Stimulated activated CD4-positive, alpha-beta T cell treated with anti-CD3 and anti-CD28 coated beads, Interleukin-2, amount 100 ng/mL, for 48 hours (primary cell): ENCODE data around the gene TMEM256.
"Not testable (repeated sequence)": the region's sequence is repeated elsewhere in the genome, so short reads cannot be mapped to it uniquely, and the experiment has no call there.

Experiments
- DNase-seq, 2 donors: peaks; one replicate each; pipeline ENCODE4 v3.0.0-alpha.2; 2020

TMEM256 gene

GRCh38 chr17:7380855-7381683, 22.8 kb downstream of the TMEM256 start, which contains the start of gene TNK1:
Gene TNK1, plus strand, starts transcription at chr17:7381089. Its CDS starts 1,838 bp downstream, at chr17:7382927.
- DNase-seq = no peak

- no peak for DNase-seq
Observed at GRCh38 chr17:7380321-7380720, 23.6 kb downstream of the TMEM256 start.

- no peak for DNase-seq
Observed at GRCh38 chr17:7379134-7379533, 24.8 kb downstream of the TMEM256 start.

- DNase-seq = no peak
Observed at GRCh38 chr17:7374353-7374752, 29.5 kb downstream of the TMEM256 start.

- DNase-seq = no peak
Observed at GRCh38 chr17:7370853-7371252, 33.0 kb downstream of the TMEM256 start.

DNA sequence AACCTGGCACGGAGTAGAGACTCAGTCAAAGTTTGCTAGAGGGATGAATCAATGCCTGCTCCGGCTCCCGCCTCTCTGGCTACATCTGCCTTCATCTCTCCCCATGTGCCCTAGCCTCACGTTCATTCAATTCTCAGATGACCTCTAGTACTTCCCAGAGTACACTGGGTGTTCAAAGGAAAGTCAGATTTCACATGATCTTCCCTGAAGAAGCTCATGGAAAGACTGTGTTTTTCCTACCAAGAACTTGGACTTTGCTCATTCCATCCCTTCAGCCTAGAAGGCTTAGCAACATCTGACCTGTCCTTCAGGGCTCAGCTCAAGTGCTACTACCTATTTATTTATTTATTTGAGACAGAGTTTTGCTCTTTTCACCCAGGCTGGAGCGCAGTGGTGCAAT, 34.1 kb downstream of the TMEM256 start:
- no peak for DNase-seq

DNA sequence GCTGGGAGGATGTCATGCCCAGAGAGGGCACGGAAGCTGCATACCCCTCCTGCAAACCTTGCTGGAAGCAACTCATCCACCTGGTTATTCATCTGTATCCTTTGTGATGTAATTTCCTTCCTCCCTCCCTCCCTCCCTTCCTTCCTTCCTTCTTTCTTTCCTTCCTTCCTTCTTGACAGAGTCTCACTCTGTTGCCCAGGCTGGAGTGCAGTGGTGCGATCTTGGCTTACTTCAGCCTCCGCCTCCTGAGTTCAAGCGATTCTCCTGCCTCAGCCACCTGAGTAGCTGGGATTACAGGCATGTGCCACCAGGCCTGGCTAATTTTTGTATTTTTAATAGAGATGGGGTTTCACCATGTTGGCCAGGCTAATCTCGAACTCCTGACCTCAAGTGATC, 35.3 kb downstream of the TMEM256 start:
- not testable (repeated sequence) for DNase-seq

DNA sequence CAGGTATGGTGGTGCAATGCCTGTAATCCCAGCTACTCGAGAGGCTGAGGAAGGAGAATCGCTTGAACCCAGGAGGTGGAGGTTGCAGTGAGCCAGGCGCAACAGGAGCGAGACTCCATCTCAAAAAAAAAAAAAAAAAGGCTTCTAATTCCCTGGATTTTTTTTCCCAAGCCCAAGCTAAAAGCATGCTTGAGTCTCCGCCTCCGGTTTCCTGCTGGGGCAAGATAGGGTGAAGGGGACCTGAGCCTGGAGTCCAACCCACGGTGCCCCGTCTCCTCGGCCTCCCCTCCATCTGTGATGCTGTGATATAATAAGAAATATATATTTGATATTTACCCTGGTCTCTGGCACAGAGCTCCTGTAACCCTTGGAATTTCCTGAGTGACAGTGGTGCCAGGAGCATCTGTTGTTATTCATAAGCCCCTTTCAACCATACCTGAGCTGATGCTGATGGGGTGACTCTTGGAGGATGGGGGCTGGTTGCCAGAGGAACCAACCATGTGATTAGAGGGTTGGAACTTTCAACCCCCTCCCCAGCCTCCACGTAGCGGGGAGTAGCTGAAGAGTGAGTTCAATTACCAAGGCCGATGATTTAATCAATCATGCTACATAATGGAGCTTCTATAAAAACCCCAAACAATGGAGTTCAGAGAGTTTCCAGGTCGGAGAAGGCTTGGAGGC, 35.8 kb downstream of the TMEM256 start:
- DNase-seq = no peak

GRCh38 chr17:7367083-7367482, 36.8 kb downstream of the TMEM256 start:
- no peak for DNase-seq

DNA sequence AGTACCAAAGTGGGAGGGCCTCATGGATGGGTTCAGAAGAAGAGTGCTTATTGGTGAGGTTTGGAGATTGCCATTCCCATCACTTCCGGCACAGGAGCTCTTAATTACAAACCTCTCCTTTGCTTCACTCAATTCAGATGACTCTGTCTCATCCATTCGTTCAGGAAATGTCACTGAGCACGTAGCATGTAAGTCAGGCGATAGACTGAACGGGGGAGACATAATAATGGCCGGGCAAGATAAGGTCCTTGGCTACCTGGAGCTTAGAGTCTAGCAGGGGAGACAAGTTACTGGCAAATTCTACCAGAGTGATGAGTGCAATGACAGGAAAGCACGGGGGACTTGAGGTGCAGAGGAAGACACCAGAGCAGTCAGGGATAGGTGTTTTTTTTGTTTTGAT, 37.9 kb downstream of the TMEM256 start:
- not testable (repeated sequence) for DNase-seq

DNA sequence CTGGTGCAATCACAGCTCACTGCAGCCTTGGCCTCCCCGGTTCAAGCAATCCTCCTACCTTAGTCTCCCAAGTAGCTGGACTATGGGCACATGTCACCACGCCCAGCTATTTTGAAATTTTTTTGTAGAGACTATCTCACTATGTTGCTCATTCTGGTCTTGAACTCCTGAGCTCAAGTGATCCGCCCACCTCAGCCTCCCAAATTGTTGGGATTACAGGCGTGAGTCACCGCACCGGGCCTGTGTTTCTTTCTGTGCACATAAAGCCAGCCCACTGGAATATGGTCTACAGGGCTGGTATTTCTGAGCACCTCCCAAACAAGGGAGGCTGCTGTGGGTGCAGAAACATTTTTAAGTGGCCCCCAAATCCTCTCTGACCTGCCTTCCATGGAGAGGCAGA, 40.6 kb downstream of the TMEM256 start:
- DNase-seq = no peak

GRCh38 chr17:7361906-7362305, 42.0 kb downstream of the TMEM256 start:
- no peak for DNase-seq

GRCh38 chr17:7357381-7357780, 46.5 kb downstream of the TMEM256 start:
- DNase-seq = no peak

DNA sequence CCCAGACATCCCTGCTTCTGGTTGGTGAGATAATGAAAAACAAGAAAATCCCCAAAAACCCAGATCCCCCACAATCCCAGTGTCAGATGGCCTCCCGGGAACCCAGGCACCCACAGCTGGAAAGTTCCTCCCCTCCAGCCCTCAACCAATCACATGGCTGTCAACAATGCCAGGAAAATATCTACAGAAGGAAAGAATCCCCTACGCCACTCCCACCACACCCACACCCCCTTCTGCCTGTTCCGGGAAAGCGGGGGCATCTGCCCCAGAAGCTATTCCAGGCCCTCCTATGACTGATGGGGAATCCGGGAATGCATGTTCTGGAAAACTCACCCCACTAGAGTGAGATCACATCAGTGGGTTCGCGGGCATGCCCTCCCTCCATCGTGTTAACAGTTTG, 47.1 kb downstream of the TMEM256 start:
- DNase-seq = no peak

GRCh38 chr17:7356072-7356549, 47.8 kb downstream of the TMEM256 start:
- DNase-seq = peak; percentile 85 to 91

DNA sequence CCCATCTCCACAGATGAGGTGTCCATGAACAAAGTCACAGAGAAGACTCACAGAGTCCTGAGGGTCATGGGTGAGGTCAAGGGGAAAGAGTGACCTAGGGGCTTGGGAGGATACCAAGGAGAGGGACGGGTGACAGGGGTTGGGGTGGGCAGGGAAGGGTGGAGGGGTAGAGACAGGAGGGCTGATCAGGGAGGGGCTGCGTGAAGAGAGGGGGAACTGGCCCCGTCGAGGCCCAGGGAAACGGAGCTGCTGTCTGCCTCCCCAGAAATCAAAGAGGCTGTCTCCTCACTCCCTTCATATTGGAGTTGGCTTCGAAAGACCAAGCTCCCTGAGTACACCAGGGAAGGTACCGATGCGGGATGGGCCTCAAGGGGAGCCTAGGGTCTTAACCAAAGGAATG, 48.3 kb downstream of the TMEM256 start:
- no peak for DNase-seq

GRCh38 chr17:7355053-7355452, 48.8 kb downstream of the TMEM256 start, which contains the start of gene TMEM95:
Gene TMEM95, plus strand, starts transcription at chr17:7355156. Its CDS starts 49 bp downstream, at chr17:7355205.
- DNase-seq = no peak

- DNase-seq = no peak
Observed at GRCh38 chr17:7354262-7354843, 49.5 kb downstream of the TMEM256 start.
